Measurements from ENCODE around the gene BHMT2.

The BHMT2 gene

GRCh38 chr5:79069488-79070349 is at the start of gene BHMT2, which contains the start of gene DMGDH:
Gene BHMT2 (plus strand): TSS chr5:79069767. CDS start chr5:79069783, 16 bp downstream.
Gene DMGDH (minus strand): TSS chr5:79069674. CDS start chr5:79069620, 54 bp downstream.
- peak in 9 of 51 donors; percentile 2 to 33 (median 13) for DNase-seq

DNA sequence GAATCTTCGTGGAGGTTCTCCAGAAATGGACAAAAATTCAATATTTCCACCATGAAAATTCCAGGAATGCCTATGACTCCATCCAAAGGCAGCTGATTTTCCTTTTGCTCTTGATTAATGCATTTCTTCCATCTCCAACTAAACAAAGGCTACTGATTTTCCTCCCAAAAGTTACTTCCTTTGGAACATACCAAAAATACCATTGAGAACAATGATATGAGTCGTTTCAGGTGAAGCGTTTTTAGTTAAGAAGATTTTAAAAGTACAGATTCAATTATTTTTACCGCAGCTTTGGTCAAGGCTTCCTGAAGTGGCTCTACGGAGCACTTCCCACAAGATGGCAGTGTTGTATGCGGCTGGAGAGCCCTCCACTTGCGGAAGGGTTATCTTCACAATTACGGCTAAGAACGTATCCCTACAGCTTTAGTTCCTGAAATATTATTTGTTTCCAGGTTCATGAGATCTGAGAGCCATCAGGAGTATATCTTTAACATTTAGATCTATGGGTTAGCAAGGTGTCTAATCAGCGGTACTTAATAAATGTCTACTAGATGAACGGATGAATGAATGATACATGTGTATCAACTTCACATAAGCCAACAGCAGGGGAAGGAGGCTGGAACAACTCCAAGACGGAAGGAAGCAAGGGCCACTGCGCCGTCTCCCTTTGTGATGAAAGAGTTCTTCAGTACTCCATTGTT is 48.6 kb upstream of the BHMT2 start:
- peak in 36 of 51 donors; percentile 0 to 67 (median 23) for DNase-seq

GRCh38 chr5:79021753-79022152 is 47.8 kb upstream of the BHMT2 start:
- no peak for DNase-seq

- DNase-seq: no peak
Measured at GRCh38 chr5:79022771-79023170, 46.8 kb upstream of the BHMT2 start.

- no peak for DNase-seq
Measured at GRCh38 chr5:79023348-79023747, 46.2 kb upstream of the BHMT2 start.

DNA sequence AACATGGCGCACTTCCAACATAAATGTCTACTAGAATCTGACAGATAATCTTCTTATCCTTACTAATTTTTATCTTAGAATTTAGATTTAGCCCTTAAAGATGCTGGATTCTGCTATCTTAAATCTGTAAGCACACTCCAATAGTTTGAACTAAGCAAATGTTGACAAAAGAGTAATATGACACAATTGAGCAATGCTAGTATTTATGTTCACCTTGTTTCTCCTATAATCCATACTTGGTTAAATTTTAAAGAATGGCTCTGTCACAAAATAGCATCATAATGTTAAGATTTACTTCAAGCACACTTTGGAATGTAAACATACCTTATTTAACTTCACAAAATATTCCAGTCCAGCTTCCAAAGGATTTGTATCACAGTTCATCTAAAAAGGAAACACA is 45.6 kb upstream of the BHMT2 start:
- DNase-seq: no peak

GRCh38 chr5:79025054-79025472 is 44.5 kb upstream of the BHMT2 start:
- peak in 47 of 51 donors; percentile 2 to 75 (median 28) for DNase-seq

- no peak for DNase-seq
Measured at GRCh38 chr5:79030663-79031484, 38.7 kb upstream of the BHMT2 start.

- no peak for DNase-seq
Measured at GRCh38 chr5:79031485-79031867, 38.1 kb upstream of the BHMT2 start.

- DNase-seq: no peak
Measured at GRCh38 chr5:79032031-79032695, 37.4 kb upstream of the BHMT2 start.

- no peak for DNase-seq
Measured at GRCh38 chr5:79032782-79033181, 36.8 kb upstream of the BHMT2 start.

DNA sequence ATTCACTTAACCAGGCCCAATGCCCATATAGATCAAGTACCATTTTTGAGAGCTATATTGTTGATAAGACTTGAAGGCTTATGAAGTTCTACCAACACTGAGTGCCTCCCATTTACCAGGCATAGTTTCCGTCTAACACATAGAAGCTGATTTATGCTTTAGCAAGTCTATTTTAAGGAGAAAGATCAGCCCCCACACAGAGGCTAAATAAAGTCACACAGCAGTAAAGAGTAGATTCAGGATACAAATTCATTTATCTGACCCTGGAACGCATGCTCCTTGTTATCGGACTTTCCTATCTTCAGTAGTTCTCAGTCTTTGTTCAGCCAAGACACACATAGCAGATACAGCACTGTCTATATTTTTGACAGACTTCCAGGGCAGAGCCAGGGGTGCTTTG is 34.3 kb upstream of the BHMT2 start:
- no peak for DNase-seq

- no peak for DNase-seq
Measured at GRCh38 chr5:79036769-79037168, 32.8 kb upstream of the BHMT2 start.

DNA sequence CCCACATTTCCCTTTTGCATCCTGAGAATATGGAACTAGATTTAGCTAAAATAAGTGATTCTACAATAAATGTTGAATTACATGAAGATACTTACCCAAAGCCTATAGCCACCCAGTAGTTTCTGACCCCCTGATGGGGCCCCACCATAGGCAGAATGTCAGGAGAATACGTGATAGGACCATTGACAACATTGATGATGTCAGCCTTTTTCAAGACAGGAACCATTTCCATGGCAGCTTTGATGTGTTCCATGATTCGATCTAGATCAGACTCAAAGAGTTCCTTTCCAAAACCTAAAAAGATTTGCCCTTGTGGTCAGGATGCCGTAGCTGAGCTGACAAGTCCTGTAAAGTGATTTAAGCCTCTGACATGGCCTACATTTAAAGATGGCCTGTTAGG is 27.4 kb upstream of the BHMT2 start:
- no peak for DNase-seq

DNA sequence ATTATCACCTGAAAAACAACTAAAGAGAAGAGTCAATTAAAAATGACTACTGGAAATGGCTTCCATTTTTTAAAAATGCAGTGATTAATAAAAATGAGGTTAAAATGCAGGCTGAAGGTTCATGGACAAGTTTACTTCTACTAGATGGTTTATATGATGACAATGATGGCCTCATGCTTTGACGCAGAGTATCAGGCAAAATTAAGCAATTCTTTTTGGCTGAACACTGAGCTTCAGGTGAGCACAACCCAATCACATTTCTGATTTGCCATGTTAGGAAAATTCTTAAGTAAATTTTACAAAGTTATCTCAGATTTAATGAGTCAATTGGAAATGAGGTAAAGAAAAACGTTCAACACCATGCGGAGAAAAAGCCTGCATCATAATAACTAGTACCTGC is 22.4 kb upstream of the BHMT2 start:
- no peak for DNase-seq

DNA sequence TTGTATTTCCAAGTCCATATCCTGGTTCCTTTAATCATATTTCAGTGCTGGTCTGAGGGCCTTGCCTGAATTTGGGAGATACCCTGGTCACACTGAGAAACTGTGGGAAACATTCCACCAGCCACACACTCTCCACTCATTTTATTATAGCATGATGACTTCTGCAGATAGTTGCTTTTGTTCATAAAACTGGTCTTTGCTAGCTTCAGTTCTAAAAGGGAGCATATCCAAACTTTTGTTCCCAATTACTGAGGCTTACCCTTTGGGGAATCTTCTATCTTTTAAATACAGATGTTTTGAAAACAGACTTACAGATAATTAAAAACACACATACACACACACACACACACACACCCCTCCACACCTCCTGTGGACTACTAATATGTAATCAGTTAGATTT is 21.1 kb upstream of the BHMT2 start:
- no peak for DNase-seq

GRCh38 chr5:79050498-79050897 is 19.1 kb upstream of the BHMT2 start:
- no peak for DNase-seq

- no peak for DNase-seq
Measured at GRCh38 chr5:79053321-79053720, 16.2 kb upstream of the BHMT2 start.

DNA sequence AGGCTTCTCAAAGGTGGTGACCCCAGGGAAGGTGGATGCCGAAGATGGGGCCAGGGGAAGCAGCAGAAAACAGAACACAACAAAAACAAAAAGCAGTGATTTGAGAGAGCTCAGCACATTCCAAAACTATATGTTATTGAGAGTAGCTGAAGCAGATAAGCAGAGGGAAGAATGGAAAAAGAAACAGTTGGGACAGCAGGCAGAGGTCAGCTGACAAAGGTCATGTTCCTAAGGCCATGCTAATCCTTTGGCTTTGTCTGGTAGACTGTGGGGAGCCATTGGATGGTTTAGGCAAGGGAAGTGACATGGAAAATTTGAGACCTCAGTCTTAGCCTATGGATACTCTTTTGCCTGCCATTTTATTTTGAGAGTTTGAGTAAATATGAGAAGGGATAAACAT is 14.6 kb upstream of the BHMT2 start:
- no peak for DNase-seq

DNA sequence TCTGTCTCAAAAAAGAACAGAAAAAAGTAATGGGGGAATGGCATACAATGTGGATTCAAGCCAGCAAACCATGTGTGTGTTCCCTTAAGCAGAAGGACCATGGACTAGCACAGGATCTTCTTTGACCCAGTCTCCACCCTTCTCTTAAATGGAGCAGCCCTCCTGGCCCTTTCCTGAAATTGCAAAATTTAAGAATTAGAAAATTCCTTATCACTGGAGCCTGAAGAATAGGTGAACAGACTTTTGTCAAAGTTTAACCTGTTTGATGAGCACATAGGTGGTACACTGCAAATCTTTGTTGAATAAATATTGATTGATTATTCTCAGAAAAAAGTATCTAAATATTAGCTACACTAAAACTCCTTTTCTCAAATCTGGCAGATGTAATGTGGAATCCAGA is 12.7 kb upstream of the BHMT2 start:
- DNase-seq: no peak

- no peak for DNase-seq
Measured at GRCh38 chr5:79059674-79060073, 9.9 kb upstream of the BHMT2 start.

Data from hypothalamus (tissue), 51 donors.